GM10248 (cell line): Measurements from ENCODE around the gene GFAP.

ENCODE experiments used
- CTCF ChIA-PET: fragments of 300-600 bp; sonication (Branson Sonifier 250); formaldehyde crosslinking; extraction: SDS; loops from one replicate; lab custom pipeline; 2021; ENCODE audit warnings: antibody characterized with exemption; lab: Yijun Ruan, JAX
- POLR2A ChIA-PET: fragments of 350-650 bp; sonication (Branson Sonifier 250); formaldehyde crosslinking; extraction: SDS; loops from one replicate; lab custom pipeline; 2020; ENCODE audit warnings: antibody characterized with exemption; lab: Yijun Ruan, JAX
- DNase-seq: peaks from one replicate; pipeline ENCODE4 v3.0.0; 2012; ENCODE audit errors: extremely low spot score
- CTCF ChIP-seq: IDR thresholded peaks from 2 replicates; pipeline ENCODE4 v1.5.1; 2012; ENCODE audit warnings: mild to moderate bottlenecking, low read depth; ENCODE audit errors: extremely low read depth, missing control alignments, control extremely low read depth

Gene GFAP

GRCh38 chr17:44922136-44922535, 6.8 kb upstream of the GFAP start:
- no peak for TF ChIP-seq CTCF
- POLR2A ChIA-PET, result no interaction called here
- DNase-seq, result no peak
- CTCF ChIA-PET, result interaction anchor here (1.2 to 12.6 kb wide), 10 partner anchors 8 to 213 kb away, joined by 3 to 196 read pairs (median 22); partner anchors contain the start of genes ACBD4 and PLCD3

- POLR2A ChIA-PET, result interaction anchor here (1.7 kb wide), 1 partner anchor 227 kb away, joined by 11 read pairs; the partner anchor contains the start of gene HEXIM1
- peak; percentile 17 for DNase-seq
- no peak for TF ChIP-seq CTCF
- CTCF ChIA-PET, result interaction anchor here (1.1 to 12.6 kb wide), 24 partner anchors 9 to 277 kb away, joined by 3 to 196 read pairs (median 8); partner anchors contain the start of genes ACBD4 and PLCD3
Observed at GRCh38 chr17:44921122-44921882, 6.0 kb upstream of the GFAP start.

GRCh38 chr17:44920565-44920940, 5.3 kb upstream of the GFAP start:
- DNase-seq, result peak; percentile 38
- POLR2A ChIA-PET, result interaction anchor here (0.9 to 1.7 kb wide), 2 partner anchors 228 to 232 kb away, joined by 3 to 11 read pairs; partner anchors contain the start of gene HEXIM1

GRCh38 chr17:44919885-44920564, 4.7 kb upstream of the GFAP start:
- peak; percentile 92 for TF ChIP-seq CTCF
- peak; percentile 90 for DNase-seq
- ChIA-PET CTCF (interaction anchor here (0.7 to 12.6 kb wide), 53 partner anchors 10 to 278 kb away, joined by 3 to 196 read pairs (median 5); partner anchors contain the start of genes ACBD4, HEXIM1, NMT1 and PLCD3), POLR2A (interaction anchor here (0.9 to 1.7 kb wide), 2 partner anchors 229 to 232 kb away, joined by 3 to 11 read pairs; partner anchors contain the start of gene HEXIM1)

More at GRCh38 chr17:44920565-44920940, 5.3 kb upstream of the GFAP start:
- no peak for TF ChIP-seq CTCF
- CTCF ChIA-PET, result interaction anchor here (0.7 to 12.6 kb wide), 52 partner anchors 10 to 278 kb away, joined by 3 to 196 read pairs (median 5); partner anchors contain the start of genes ACBD4, HEXIM1, NMT1 and PLCD3

GRCh38 chr17:44919411-44919810, 4.1 kb upstream of the GFAP start:
- CTCF ChIA-PET, result interaction anchor here (0.9 to 12.6 kb wide), 30 partner anchors 9 to 279 kb away, joined by 3 to 196 read pairs (median 6); partner anchors contain the start of genes ACBD4 and PLCD3
- POLR2A ChIA-PET, result interaction anchor here (0.6 kb wide), 1 partner anchor 493 kb away, joined by 4 read pairs; no protein-coding TSS in a partner anchor

More at GRCh38 chr17:44919411-44919810, 4.1 kb upstream of the GFAP start:
- no peak for DNase-seq
- TF ChIP-seq CTCF, result no peak
